Neural cell (in vitro differentiated cells): ENCODE measurements around the gene ANKRD60.

Source experiments
- CTCF ChIP-seq: fragments of 450-650 bp; IDR thresholded peaks from 2 replicates; pipeline ENCODE4 v1.5.1; 2014; ENCODE audit warnings: antibody characterized with exemption, mild to moderate bottlenecking, moderate library complexity; ENCODE audit not compliant: poor library complexity, severe bottlenecking
- EP300 ChIP-seq: fragments of 450-650 bp; conservative IDR thresholded peaks from 2 replicates; pipeline ENCODE4 v1.6.1; 2014; ENCODE audit warnings: antibody characterized with exemption, mild to moderate bottlenecking, moderate library complexity; ENCODE audit not compliant: poor library complexity, severe bottlenecking
- EZH2 ChIP-seq: fragments of 200-600, 300-800 bp; shearing (Covaris generic), sonication (generic); IDR thresholded peaks from 2 replicates; pipeline ENCODE4 v1.6.1; 2014; ENCODE audit warnings: antibody characterized with exemption, low read length, borderline replicate concordance, mild to moderate bottlenecking; ENCODE audit not compliant: insufficient read depth, poor library complexity, severe bottlenecking
- MXI1 ChIP-seq: fragments of 450-650 bp; conservative IDR thresholded peaks from 2 replicates; pipeline ENCODE4 v1.6.1; 2014; ENCODE audit warnings: antibody characterized with exemption, mild to moderate bottlenecking; ENCODE audit not compliant: poor library complexity, severe bottlenecking
- POLR2AphosphoS5 ChIP-seq: IDR thresholded peaks from 2 replicates; pipeline ENCODE4 v1.6.1; 2012
- RAD21 ChIP-seq: fragments of 450-650 bp; conservative IDR thresholded peaks from 2 replicates; pipeline ENCODE4 v1.6.1; 2014; ENCODE audit warnings: antibody characterized with exemption, mild to moderate bottlenecking, moderate library complexity
- SMC3 ChIP-seq: fragments of 450-650 bp; conservative IDR thresholded peaks from 2 replicates; pipeline ENCODE4 v1.6.1; 2014; ENCODE audit warnings: antibody characterized with exemption, mild to moderate bottlenecking, moderate library complexity; ENCODE audit not compliant: poor library complexity
- TAF1 ChIP-seq: IDR thresholded peaks from 2 replicates; pipeline ENCODE4 v1.6.1; 2012; ENCODE audit warnings: low read depth
- TF ChIP-seq, protein P1 (sequence below): IDR thresholded peaks from 2 replicates; pipeline ENCODE4 v1.6.1; 2012; ENCODE audit warnings: borderline replicate concordance

DNA sequence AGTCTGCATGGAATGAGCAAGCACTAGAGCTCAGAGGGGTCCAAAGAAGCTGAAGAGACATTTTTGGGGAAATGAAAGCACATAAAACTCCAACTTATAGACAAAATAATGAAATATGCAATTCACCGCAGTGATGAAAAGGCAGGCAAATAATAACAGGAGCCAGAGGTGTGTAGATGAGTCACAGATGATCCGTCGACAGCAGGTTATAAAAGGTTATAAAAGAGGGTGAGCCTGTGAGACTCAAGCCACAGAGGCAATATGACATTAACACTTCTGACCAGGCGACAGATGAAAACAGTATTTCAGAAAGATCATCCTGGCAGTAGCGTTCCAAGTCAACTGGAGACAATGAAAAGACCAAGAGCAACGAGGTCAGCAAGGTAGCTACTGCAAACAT is 35.8 kb upstream of the ANKRD60 start:
- TF ChIP-seq CTCF (no peak), SMC3 (no peak), EZH2 (no peak), RAD21 (no peak), TAF1 (no peak), EP300 (no peak), MXI1 (no peak), POLR2AphosphoS5 (no peak)
- TF ChIP-seq, protein P1, sequence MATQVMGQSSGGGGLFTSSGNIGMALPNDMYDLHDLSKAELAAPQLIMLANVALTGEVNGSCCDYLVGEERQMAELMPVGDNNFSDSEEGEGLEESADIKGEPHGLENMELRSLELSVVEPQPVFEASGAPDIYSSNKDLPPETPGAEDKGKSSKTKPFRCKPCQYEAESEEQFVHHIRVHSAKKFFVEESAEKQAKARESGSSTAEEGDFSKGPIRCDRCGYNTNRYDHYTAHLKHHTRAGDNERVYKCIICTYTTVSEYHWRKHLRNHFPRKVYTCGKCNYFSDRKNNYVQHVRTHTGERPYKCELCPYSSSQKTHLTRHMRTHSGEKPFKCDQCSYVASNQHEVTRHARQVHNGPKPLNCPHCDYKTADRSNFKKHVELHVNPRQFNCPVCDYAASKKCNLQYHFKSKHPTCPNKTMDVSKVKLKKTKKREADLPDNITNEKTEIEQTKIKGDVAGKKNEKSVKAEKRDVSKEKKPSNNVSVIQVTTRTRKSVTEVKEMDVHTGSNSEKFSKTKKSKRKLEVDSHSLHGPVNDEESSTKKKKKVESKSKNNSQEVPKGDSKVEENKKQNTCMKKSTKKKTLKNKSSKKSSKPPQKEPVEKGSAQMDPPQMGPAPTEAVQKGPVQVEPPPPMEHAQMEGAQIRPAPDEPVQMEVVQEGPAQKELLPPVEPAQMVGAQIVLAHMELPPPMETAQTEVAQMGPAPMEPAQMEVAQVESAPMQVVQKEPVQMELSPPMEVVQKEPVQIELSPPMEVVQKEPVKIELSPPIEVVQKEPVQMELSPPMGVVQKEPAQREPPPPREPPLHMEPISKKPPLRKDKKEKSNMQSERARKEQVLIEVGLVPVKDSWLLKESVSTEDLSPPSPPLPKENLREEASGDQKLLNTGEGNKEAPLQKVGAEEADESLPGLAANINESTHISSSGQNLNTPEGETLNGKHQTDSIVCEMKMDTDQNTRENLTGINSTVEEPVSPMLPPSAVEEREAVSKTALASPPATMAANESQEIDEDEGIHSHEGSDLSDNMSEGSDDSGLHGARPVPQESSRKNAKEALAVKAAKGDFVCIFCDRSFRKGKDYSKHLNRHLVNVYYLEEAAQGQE, result no peak
